Sigmoid colon (tissue), 3 donors: ENCODE results near the gene CBFA2T2.

ENCODE experiments used
- POLR2A ChIP-seq, 2 donors: fragments of 450-650 bp; IDR thresholded peaks; one replicate each; pipeline ENCODE4 v1.6.1; 2016; ENCODE audit warnings: antibody characterized with exemption in 2 of 2, mild to moderate bottlenecking in 2 of 2, moderate library complexity in 2 of 2
- TF ChIP-seq, protein P1 (sequence below), 4 experiments: fragments of 450-650 bp in 3 of 4; fragments of 200-600 bp in 1 of 4; IDR thresholded peaks; one replicate each; pipeline ENCODE4 v1.5.1; 2016 to 2019; ENCODE audit warnings: antibody characterized with exemption in 4 of 4, mild to moderate bottlenecking in 3 of 4, moderate library complexity in 2 of 4

DNA sequence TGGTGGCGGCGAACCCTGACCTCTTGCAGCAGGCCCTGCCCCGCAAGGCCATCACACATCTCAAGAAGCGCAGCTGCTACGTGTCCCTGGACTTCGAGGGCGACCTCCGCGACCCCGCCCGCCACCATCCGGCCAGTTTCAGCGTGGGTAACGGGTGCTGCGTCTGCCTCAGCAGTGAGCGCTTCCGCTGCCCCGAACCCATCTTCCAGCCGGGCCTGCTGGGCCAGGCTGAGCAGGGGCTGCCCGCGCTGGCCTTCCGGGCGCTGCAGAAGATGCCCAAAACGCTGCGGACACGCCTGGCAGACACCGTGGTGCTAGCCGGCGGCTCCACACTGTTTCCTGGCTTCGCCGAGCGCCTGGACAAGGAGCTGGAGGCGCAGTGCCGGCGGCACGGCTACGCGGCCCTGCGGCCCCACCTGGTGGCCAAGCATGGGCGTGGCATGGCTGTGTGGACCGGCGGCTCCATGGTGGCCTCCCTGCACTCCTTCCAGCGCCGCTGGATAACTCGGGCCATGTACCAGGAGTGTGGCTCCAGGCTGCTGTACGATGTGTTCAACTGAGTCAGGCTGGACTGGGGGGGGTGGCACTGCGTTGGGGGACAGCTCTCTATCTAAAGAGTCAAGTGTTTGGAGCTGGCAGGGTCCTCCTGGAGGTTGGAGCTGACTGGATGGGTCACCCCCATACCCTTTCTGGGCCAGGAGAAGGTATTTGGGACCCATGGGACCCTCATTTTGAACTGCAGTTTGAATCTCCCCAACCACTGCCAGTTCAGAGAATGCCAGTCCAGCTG lies 178.0 kb downstream of the CBFA2T2 start:
- TF ChIP-seq, protein P1, sequence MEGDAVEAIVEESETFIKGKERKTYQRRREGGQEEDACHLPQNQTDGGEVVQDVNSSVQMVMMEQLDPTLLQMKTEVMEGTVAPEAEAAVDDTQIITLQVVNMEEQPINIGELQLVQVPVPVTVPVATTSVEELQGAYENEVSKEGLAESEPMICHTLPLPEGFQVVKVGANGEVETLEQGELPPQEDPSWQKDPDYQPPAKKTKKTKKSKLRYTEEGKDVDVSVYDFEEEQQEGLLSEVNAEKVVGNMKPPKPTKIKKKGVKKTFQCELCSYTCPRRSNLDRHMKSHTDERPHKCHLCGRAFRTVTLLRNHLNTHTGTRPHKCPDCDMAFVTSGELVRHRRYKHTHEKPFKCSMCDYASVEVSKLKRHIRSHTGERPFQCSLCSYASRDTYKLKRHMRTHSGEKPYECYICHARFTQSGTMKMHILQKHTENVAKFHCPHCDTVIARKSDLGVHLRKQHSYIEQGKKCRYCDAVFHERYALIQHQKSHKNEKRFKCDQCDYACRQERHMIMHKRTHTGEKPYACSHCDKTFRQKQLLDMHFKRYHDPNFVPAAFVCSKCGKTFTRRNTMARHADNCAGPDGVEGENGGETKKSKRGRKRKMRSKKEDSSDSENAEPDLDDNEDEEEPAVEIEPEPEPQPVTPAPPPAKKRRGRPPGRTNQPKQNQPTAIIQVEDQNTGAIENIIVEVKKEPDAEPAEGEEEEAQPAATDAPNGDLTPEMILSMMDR (IDR thresholded peaks at IDR 0.05), result peak; percentile 88 to 95 (median 93)
- TF ChIP-seq POLR2A (IDR thresholded peaks at IDR 0.05), result no peak
